SU-DHL-6 (cell line): ENCODE measurements around the gene CXCR6.

ENCODE experiments used
- H2AFZ ChIP-seq: fragments of 200-600 bp; sonication (generic); 2 replicates; pipeline ENCODE4 v1.6.1; 2014; ENCODE audit warnings: low read depth, mild to moderate bottlenecking, moderate library complexity, mixed read lengths, antibody characterized with exemption, low read length; ENCODE audit not compliant: severe bottlenecking
- H3F3A ChIP-seq: fragments of 200-600 bp; shearing (Covaris generic); 2 replicates; pipeline ENCODE4 v1.6.0; 2016; ENCODE audit warnings: antibody characterized with exemption, mild to moderate bottlenecking; ENCODE audit not compliant: insufficient read depth
- H3K27ac ChIP-seq: fragments of 200-600 bp; sonication (generic); 2 replicates; pipeline ENCODE4 v1.5.1; 2016; ENCODE audit warnings: low read depth, mild to moderate bottlenecking, low read length, moderate library complexity, mixed read lengths
- H3K27me3 ChIP-seq: fragments of 200-600 bp; sonication (generic), shearing (Covaris generic); 2 replicates; pipeline ENCODE4 v1.6.0; 2014; ENCODE audit warnings: mild to moderate bottlenecking, low read length
- H3K36me3 ChIP-seq: fragments of 200-600 bp; sonication (generic); 2 replicates; pipeline ENCODE4 v1.6.1; 2014; ENCODE audit warnings: mild to moderate bottlenecking, low read length, mixed read lengths
- H3K4me2 ChIP-seq: fragments of 300-600, 200-600 bp; shearing (Covaris generic), sonication (generic); 2 replicates; pipeline ENCODE4 v1.6.0; 2014; ENCODE audit warnings: low read length, low read depth, mild to moderate bottlenecking; ENCODE audit not compliant: poor library complexity, severe bottlenecking
- H3K4me3 ChIP-seq: fragments of 200-600 bp; sonication (generic); 2 replicates; pipeline ENCODE4 v1.5.1; 2014; ENCODE audit warnings: antibody characterized with exemption, low read length, mild to moderate bottlenecking, mixed read lengths; ENCODE audit not compliant: insufficient read depth, poor library complexity, severe bottlenecking
- H3K79me2 ChIP-seq: fragments of 200-600 bp; sonication (generic); 2 replicates; pipeline ENCODE4 v1.6.1; 2014; ENCODE audit warnings: mild to moderate bottlenecking, low read length, moderate library complexity; ENCODE audit not compliant: insufficient read depth
- H3K9ac ChIP-seq: fragments of 200-600 bp; sonication (generic); 2 replicates; pipeline ENCODE4 v1.7.0; 2014; ENCODE audit warnings: mild to moderate bottlenecking, low read length
- H3K9me2 ChIP-seq: fragments of 200-600 bp; sonication (generic); replicated peaks from 2 replicates; pipeline ENCODE4 v1.6.1; 2014; ENCODE audit warnings: low read length; ENCODE audit not compliant: insufficient read depth
- H3K9me3 ChIP-seq: fragments of 200-600 bp; sonication (generic); 2 replicates; pipeline ENCODE4 v1.6.1; 2014; ENCODE audit warnings: low read length, mixed read lengths; ENCODE audit not compliant: insufficient read depth
- H4K20me1 ChIP-seq: fragments of 200-600 bp; sonication (generic); 2 replicates; pipeline ENCODE4 v1.6.1; 2014; ENCODE audit warnings: low read depth, mild to moderate bottlenecking, antibody characterized with exemption, low read length, moderate library complexity, mixed read lengths
- EZH2phosphoT487 ChIP-seq: fragments of 200-600 bp; sonication (generic), shearing (Covaris generic); conservative IDR thresholded peaks from 2 replicates; pipeline ENCODE4 v1.6.1; 2018; ENCODE audit warnings: mild to moderate bottlenecking, antibody characterized with exemption, low read length, moderate library complexity, mixed read lengths
- TF ChIP-seq, protein P1 (sequence below): fragments of 200-600 bp; sonication (generic); IDR thresholded peaks from one replicate; pipeline ENCODE4 v1.5.1; 2017; ENCODE audit warnings: antibody characterized with exemption, mild to moderate bottlenecking, low read length, moderate library complexity; ENCODE audit not compliant: insufficient read depth, poor library complexity, severe bottlenecking

Gene CXCR6

GRCh38 chr3:45948881-45949280 lies 5.6 kb downstream of the CXCR6 start:
- Histone ChIP-seq H3K9me3 (no peaks in the 10 kb centered on the region), H3K27ac (no peak overlapping the region), H3K9ac (no peak overlapping the region), H3K9me2 (no peaks in the 10 kb centered on the region), H2AFZ (no peak overlapping the region), H3K4me2 (no peak overlapping the region), H3F3A (no peaks in the 10 kb centered on the region), H3K79me2 (no peaks in the 10 kb centered on the region), H4K20me1 (no peaks in the 10 kb centered on the region), H3K36me3 (no peaks in the 10 kb centered on the region), H3K4me3 (no peak overlapping the region), H3K27me3 (no peaks in the 10 kb centered on the region)
- TF ChIP-seq EZH2phosphoT487: no peak
- TF ChIP-seq, protein P1, sequence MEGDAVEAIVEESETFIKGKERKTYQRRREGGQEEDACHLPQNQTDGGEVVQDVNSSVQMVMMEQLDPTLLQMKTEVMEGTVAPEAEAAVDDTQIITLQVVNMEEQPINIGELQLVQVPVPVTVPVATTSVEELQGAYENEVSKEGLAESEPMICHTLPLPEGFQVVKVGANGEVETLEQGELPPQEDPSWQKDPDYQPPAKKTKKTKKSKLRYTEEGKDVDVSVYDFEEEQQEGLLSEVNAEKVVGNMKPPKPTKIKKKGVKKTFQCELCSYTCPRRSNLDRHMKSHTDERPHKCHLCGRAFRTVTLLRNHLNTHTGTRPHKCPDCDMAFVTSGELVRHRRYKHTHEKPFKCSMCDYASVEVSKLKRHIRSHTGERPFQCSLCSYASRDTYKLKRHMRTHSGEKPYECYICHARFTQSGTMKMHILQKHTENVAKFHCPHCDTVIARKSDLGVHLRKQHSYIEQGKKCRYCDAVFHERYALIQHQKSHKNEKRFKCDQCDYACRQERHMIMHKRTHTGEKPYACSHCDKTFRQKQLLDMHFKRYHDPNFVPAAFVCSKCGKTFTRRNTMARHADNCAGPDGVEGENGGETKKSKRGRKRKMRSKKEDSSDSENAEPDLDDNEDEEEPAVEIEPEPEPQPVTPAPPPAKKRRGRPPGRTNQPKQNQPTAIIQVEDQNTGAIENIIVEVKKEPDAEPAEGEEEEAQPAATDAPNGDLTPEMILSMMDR: no peak

- Histone ChIP-seq H3K27me3 (no peaks in the 10 kb centered on the region), H3F3A (no peaks in the 10 kb centered on the region), H4K20me1 (no peaks in the 10 kb centered on the region), H3K9me2 (no peaks in the 10 kb centered on the region), H3K27ac (no peak overlapping the region), H3K9ac (no peak overlapping the region), H3K4me3 (no peak overlapping the region), H3K4me2 (no peak overlapping the region), H3K36me3 (0 out of 2 replicates have a peak, but pooled peaks cover 2% of the 10 kb centered on the region), H2AFZ (no peak overlapping the region), H3K9me3 (no peaks in the 10 kb centered on the region), H3K79me2 (no peaks in the 10 kb centered on the region)
- TF ChIP-seq, protein P1: no peak
- TF ChIP-seq EZH2phosphoT487: no peak
Observed at GRCh38 chr3:45949432-45949831, 6.2 kb downstream of the CXCR6 start.

GRCh38 chr3:45950131-45950530 lies 6.9 kb downstream of the CXCR6 start:
- TF ChIP-seq EZH2phosphoT487: no peak
- Histone ChIP-seq H3K4me2 (no peak overlapping the region), H2AFZ (no peak overlapping the region), H4K20me1 (no peaks in the 10 kb centered on the region), H3K9me3 (no peaks in the 10 kb centered on the region), H3K36me3 (peaks cover 5% of the 10 kb centered on the region; the same call in 1 of the 2 replicates), H3K9me2 (no peaks in the 10 kb centered on the region), H3K79me2 (no peaks in the 10 kb centered on the region), H3F3A (no peaks in the 10 kb centered on the region), H3K4me3 (no peak overlapping the region), H3K27me3 (no peaks in the 10 kb centered on the region), H3K27ac (no peak overlapping the region), H3K9ac (no peak overlapping the region)

- Histone ChIP-seq H3K4me3 (no peak overlapping the region), H2AFZ (no peak overlapping the region), H3K9ac (no peak overlapping the region), H3K27ac (no peak overlapping the region), H3K9me2 (no peaks in the 10 kb centered on the region), H3K36me3 (peaks cover 5% of the 10 kb centered on the region; the same call in 1 of the 2 replicates), H3K79me2 (no peaks in the 10 kb centered on the region), H3K9me3 (no peaks in the 10 kb centered on the region), H4K20me1 (no peaks in the 10 kb centered on the region), H3F3A (no peaks in the 10 kb centered on the region), H3K27me3 (no peaks in the 10 kb centered on the region), H3K4me2 (no peak overlapping the region)
- TF ChIP-seq EZH2phosphoT487: no peak
- TF ChIP-seq, protein P1: no peak
Observed at GRCh38 chr3:45950686-45951600, 7.7 kb downstream of the CXCR6 start.
